PC-3 (cell line): Measurements from ENCODE around the gene RFT1.

Experiments
- EZH2 ChIP-seq: fragments of 300-600 bp; sonication (generic); IDR thresholded peaks from one replicate; pipeline ENCODE4 v1.6.1; 2017; ENCODE audit warnings: antibody characterized with exemption, mild to moderate bottlenecking, low read length; ENCODE audit not compliant: unreplicated experiment
- TF ChIP-seq, protein P1 (sequence below): fragments of 300-600 bp; sonication (generic); conservative IDR thresholded peaks from 2 replicates; pipeline ENCODE4 v1.5.1; 2017; ENCODE audit warnings: antibody characterized with exemption, low read depth, mild to moderate bottlenecking, low read length

DNA sequence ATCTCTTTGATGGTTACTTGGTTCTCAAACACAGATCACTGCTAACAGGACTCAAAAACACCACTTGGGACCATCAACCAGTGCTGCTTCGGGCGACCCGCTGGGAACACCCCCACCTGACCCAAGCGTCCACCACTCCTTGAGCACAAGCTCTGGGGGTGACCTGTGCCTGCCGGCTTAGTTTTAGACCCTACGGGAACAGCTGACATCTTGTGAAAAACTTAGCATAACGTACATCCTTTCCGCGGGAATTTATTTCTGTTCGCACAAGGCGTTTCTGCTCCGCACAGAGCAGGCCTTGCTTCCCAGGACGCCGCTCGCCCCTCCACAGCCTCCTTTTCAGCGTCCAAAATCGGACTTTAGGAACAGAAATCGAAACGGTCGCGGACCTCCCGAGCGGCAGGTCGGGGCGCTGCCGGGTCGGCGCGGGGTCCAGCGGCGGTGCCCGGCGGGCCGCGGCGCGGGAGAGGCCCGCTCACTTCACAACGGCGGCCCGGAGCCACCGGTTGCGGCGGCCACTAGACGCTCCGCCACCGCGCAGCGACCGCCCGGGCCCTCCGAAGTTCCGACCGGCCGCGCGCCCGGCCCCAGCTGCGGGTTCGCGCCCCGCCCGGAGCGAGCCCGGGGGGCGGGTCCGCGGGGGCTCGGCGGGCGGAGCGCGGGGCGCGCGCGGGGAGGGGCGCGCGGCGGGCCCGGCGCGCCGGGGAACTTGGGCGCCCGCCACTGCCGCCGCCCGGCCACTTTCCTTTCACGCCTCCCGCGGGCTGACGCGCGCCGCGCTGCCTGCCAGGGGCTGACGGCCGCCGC is 85.3 kb downstream of the RFT1 start:
- TF ChIP-seq EZH2: no peak
- TF ChIP-seq, protein P1, sequence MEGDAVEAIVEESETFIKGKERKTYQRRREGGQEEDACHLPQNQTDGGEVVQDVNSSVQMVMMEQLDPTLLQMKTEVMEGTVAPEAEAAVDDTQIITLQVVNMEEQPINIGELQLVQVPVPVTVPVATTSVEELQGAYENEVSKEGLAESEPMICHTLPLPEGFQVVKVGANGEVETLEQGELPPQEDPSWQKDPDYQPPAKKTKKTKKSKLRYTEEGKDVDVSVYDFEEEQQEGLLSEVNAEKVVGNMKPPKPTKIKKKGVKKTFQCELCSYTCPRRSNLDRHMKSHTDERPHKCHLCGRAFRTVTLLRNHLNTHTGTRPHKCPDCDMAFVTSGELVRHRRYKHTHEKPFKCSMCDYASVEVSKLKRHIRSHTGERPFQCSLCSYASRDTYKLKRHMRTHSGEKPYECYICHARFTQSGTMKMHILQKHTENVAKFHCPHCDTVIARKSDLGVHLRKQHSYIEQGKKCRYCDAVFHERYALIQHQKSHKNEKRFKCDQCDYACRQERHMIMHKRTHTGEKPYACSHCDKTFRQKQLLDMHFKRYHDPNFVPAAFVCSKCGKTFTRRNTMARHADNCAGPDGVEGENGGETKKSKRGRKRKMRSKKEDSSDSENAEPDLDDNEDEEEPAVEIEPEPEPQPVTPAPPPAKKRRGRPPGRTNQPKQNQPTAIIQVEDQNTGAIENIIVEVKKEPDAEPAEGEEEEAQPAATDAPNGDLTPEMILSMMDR: no peak
